Nephron progenitor cell (in vitro differentiated cells): Measurements from ENCODE around the gene EHHADH.
"Not testable (repeated sequence)": the region's sequence is repeated elsewhere in the genome, so short reads cannot be mapped to it uniquely, and the experiment has no call there.

Source experiments
- DNase-seq: peaks from one replicate; pipeline ENCODE4 v3.0.0; 2021
- H3K27ac Mint-ChIP-seq: 2 replicates; pipeline ENCODE4 v1.8.0; 2021; ENCODE audit warnings: mild to moderate bottlenecking, moderate library complexity, mixed read lengths
- H3K27me3 Mint-ChIP-seq: 2 replicates; pipeline ENCODE4 v1.8.0; 2021; ENCODE audit warnings: mild to moderate bottlenecking, low read depth, mixed read lengths; ENCODE audit not compliant: poor library complexity
- H3K36me3 Mint-ChIP-seq: 2 replicates; pipeline ENCODE4 v1.8.0; 2021; ENCODE audit warnings: low read depth, mixed read lengths
- H3K4me1 Mint-ChIP-seq: 2 replicates; pipeline ENCODE4 v1.8.0; 2021; ENCODE audit warnings: mixed read lengths
- H3K4me3 Mint-ChIP-seq: 2 replicates; pipeline ENCODE4 v1.8.0; 2021; ENCODE audit warnings: mild to moderate bottlenecking, moderate library complexity, mixed read lengths
- H3K9me3 Mint-ChIP-seq: 2 replicates; pipeline ENCODE4 v1.8.0; 2021; ENCODE audit warnings: mild to moderate bottlenecking, moderate library complexity, mixed read lengths
- CTCF ChIP-seq: fragments of 200-600 bp; sonication (generic); IDR thresholded peaks from 2 replicates; pipeline ENCODE4 v1.5.0; 2021; ENCODE audit warnings: antibody characterized with exemption

Gene EHHADH

GRCh38 chr3:185253645-185254410 lies at the start of gene EHHADH:
TSS of gene EHHADH (minus strand) at chr3:185254049. CDS start at chr3:185254022, 27 bp downstream.
- H3K27ac Mint-ChIP-seq, result no peak within 1 kb of the TSS
- DNase-seq, result no peak

GRCh38 chr3:185299918-185300426 lies 46.1 kb upstream of the EHHADH start:
- peaks cover 18% of the 10 kb centered on the region for H3K36me3 Mint-ChIP-seq
- H3K27ac Mint-ChIP-seq, H3K27me3 Mint-ChIP-seq, H3K4me1 Mint-ChIP-seq, H3K4me3 Mint-ChIP-seq, H3K9me3 Mint-ChIP-seq, DNase-seq: not testable (repeated sequence)

More at GRCh38 chr3:185253645-185254410, at the start of gene EHHADH:
- Mint-ChIP-seq H3K27me3 (peaks cover 4% of the 10 kb centered on the region), H3K9me3 (peaks cover 28% of the 10 kb centered on the region), H3K4me3 (peak within 1 kb of the TSS; percentile 58), H3K4me1 (no peaks in the 10 kb centered on the region), H3K36me3 (peaks cover 5% of the 10 kb centered on the region)
- no peak for TF ChIP-seq CTCF

GRCh38 chr3:185297867-185298266 lies 44.0 kb upstream of the EHHADH start:
- H3K9me3 Mint-ChIP-seq, result no peaks in the 10 kb centered on the region
- TF ChIP-seq CTCF, result no peak
- no peak overlapping the region for H3K27ac Mint-ChIP-seq
- H3K36me3 Mint-ChIP-seq, result peaks cover 7% of the 10 kb centered on the region
- H3K4me1 Mint-ChIP-seq, result no peaks in the 10 kb centered on the region
- H3K27me3 Mint-ChIP-seq, result no peaks in the 10 kb centered on the region
- H3K4me3 Mint-ChIP-seq, result no peak overlapping the region
- no peak for DNase-seq

GRCh38 chr3:185292238-185292637 lies 38.4 kb upstream of the EHHADH start:
- no peak for DNase-seq
- no peak for TF ChIP-seq CTCF
- no peak overlapping the region for H3K4me3 Mint-ChIP-seq
- H3K4me1 Mint-ChIP-seq, result no peaks in the 10 kb centered on the region
- no peaks in the 10 kb centered on the region for H3K9me3 Mint-ChIP-seq
- H3K27me3 Mint-ChIP-seq, result peaks cover 3% of the 10 kb centered on the region
- no peak overlapping the region for H3K27ac Mint-ChIP-seq
- H3K36me3 Mint-ChIP-seq, result peaks cover 16% of the 10 kb centered on the region

GRCh38 chr3:185290266-185290665 lies 36.4 kb upstream of the EHHADH start:
- Mint-ChIP-seq H3K4me3 (no peak overlapping the region), H3K4me1 (no peaks in the 10 kb centered on the region), H3K9me3 (no peaks in the 10 kb centered on the region), H3K36me3 (peaks cover 26% of the 10 kb centered on the region), H3K27me3 (peaks cover 3% of the 10 kb centered on the region), H3K27ac (no peak overlapping the region)
- DNase-seq, result no peak
- no peak for TF ChIP-seq CTCF

GRCh38 chr3:185283374-185283935 lies 29.6 kb upstream of the EHHADH start:
- TF ChIP-seq CTCF, result no peak
- peaks cover 34% of the 10 kb centered on the region for H3K4me1 Mint-ChIP-seq
- peak overlapping the region; percentile 98 for H3K27ac Mint-ChIP-seq
- H3K9me3 Mint-ChIP-seq, result peaks cover 41% of the 10 kb centered on the region
- peaks cover 31% of the 10 kb centered on the region for H3K27me3 Mint-ChIP-seq
- no peak for DNase-seq
- H3K4me3 Mint-ChIP-seq, result peak overlapping the region; percentile 97
- H3K36me3 Mint-ChIP-seq, result peaks cover 31% of the 10 kb centered on the region
